ENCODE measurements around the gene SCAMP5. TPM values are rescaled to one million over a fixed set of nuclear protein-coding genes. Genes with fewer than 3 reads are reported as not detected.
A peak's percentile ranks its signal among the peaks of the same experiment; 100 is the strongest.

The SCAMP5 gene
- total RNA-seq, 1 experiment from 2014 or later = 10.7 TPM

DNA sequence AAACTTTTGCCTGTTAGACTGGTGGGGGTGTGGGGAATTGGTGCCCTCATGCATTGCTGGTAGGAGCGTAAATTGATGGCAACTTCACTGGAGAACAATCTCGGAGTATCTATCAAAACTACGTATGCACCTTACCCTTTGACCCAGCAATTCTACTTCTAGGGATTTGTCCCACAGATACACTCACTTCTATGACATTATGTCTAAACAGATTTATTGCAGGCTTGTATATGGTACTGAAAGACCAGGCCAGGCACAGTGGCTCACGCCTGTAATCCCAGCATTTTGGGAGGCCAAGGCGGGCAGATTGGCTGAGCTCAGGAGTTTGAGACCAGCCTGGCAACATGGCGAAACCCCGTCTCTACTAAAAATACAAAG is 58.4 kb downstream of the SCAMP5 start:
- DNase-seq = no peak
- Mint-ChIP-seq H3K4me1 (ENCODE audit: low read depth, unreplicated experiment) (peaks cover 36% of the 10 kb centered on the region), H3K27ac (ENCODE audit: unreplicated experiment) (peak overlapping the region; percentile 6), H3K4me3 (ENCODE audit: low read depth, unreplicated experiment) (no peak overlapping the region), H3K36me3 (ENCODE audit: insufficient read depth, unreplicated experiment) (peaks cover 31% of the 10 kb centered on the region), H3K27me3 (ENCODE audit: unreplicated experiment) (no peaks in the 10 kb centered on the region), H3K9me3 (ENCODE audit: low read depth, unreplicated experiment) (no peaks in the 10 kb centered on the region)
- no TSS peak for BruUV-seq (replicated peaks)
- TF ChIP-seq CTCF (IDR thresholded peaks at IDR 0.05; ENCODE audit: unreplicated experiment) = no peak
- CTCF ChIA-PET = interaction anchor here (0.6 to 2.2 kb wide), 4 partner anchors 10 to 20 kb away, joined by 3 to 8 read pairs (median 4); no protein-coding TSS in a partner anchor
- intact Hi-C loops (cut with micrococcal nuclease; ENCODE audit: unreplicated experiment) = loop anchor here (2.0 kb wide), 1 partner anchor 51 kb away; no protein-coding TSS in a partner anchor

DNA sequence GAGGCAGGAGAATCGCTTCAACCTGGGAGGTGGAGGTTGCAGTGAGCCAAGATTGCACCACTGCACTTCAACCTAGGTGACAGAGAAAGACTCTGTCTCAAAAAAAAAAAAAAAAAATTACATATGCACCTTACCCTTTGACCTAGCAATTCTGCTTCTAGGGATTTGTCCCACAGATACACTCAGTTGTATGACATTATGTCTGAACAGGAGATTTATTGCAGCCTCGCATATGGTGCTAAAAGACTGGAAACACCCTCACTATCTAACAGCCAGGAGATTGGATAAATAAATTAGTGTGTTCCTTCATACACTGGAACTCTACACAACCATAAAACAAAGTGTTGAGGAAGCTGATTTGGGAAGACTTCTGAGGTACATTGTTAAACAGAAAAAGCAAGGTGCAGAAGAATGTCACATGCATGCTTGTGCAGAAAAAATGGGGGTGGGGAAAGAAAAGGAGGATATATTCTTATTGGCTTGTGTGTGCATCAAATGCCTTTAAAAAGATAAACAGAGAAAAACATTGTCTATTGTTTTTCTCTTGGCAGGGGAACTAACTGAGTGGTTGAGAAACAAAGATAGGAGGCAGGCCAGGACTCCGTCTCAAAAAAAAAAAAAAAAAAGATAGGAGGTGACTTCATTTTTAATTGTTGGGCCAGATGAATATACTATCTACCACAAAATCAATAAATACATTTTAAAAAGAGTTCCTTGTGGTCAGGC is 59.0 kb downstream of the SCAMP5 start:
- intact Hi-C loops (cut with micrococcal nuclease; ENCODE audit: unreplicated experiment) = loop anchor here (2.0 kb wide), 1 partner anchor 50 kb away; no protein-coding TSS in a partner anchor
- DNase-seq = no peak
- Mint-ChIP-seq H3K27ac (ENCODE audit: unreplicated experiment) (peak overlapping the region; percentile 6), H3K36me3 (ENCODE audit: insufficient read depth, unreplicated experiment) (peaks cover 31% of the 10 kb centered on the region), H3K9me3 (ENCODE audit: low read depth, unreplicated experiment) (no peaks in the 10 kb centered on the region), H3K4me3 (ENCODE audit: low read depth, unreplicated experiment) (no peak overlapping the region), H3K4me1 (ENCODE audit: low read depth, unreplicated experiment) (peaks cover 37% of the 10 kb centered on the region), H3K27me3 (ENCODE audit: unreplicated experiment) (no peaks in the 10 kb centered on the region)
- CTCF ChIA-PET = interaction anchor here (0.7 to 2.2 kb wide), 3 partner anchors 11 to 20 kb away, joined by 3 to 8 read pairs (median 4); no protein-coding TSS in a partner anchor
- no TSS peak for BruUV-seq (replicated peaks)
- no peak for TF ChIP-seq CTCF (IDR thresholded peaks at IDR 0.05; ENCODE audit: unreplicated experiment)

DNA sequence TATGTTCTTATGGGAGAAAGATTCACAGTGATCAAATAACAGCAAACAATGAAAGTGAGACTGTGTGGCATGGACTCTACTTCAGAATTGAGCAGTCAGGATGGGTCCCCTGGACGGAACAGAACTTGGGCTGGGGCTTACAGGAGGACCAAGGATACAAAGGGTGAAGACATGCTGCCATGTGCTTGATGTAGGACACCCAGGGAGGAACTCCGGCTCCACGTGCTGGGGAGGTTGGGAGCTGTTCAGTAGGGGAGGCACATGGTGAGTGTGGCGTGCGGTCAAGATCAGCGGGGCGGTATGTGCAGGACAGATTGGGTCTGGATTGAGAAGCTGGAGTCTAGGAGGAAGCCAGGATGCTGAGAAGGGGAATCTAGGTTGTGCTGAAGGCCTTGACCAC is 60.7 kb downstream of the SCAMP5 start:
- intact Hi-C loops (cut with micrococcal nuclease; ENCODE audit: unreplicated experiment) = no loop called here
- Mint-ChIP-seq H3K27ac (ENCODE audit: unreplicated experiment) (peak overlapping the region; percentile 43), H3K9me3 (ENCODE audit: low read depth, unreplicated experiment) (no peaks in the 10 kb centered on the region), H3K4me1 (ENCODE audit: low read depth, unreplicated experiment) (peaks cover 40% of the 10 kb centered on the region), H3K36me3 (ENCODE audit: insufficient read depth, unreplicated experiment) (peaks cover 31% of the 10 kb centered on the region), H3K4me3 (ENCODE audit: low read depth, unreplicated experiment) (no peak overlapping the region), H3K27me3 (ENCODE audit: unreplicated experiment) (no peaks in the 10 kb centered on the region)
- CTCF ChIA-PET = interaction anchor here (0.6 to 2.2 kb wide), 2 partner anchors 13 to 187 kb away, joined by 4 to 8 read pairs; no protein-coding TSS in a partner anchor
- no TSS peak for BruUV-seq (replicated peaks)
- no peak for TF ChIP-seq CTCF (IDR thresholded peaks at IDR 0.05; ENCODE audit: unreplicated experiment)
- DNase-seq = no peak

- peak overlapping the region; percentile 5 for H3K4me3 Mint-ChIP-seq (ENCODE audit: low read depth, unreplicated experiment)
Observed at GRCh38 chr15:75058127-75058905, 63.0 kb downstream of the SCAMP5 start.

More at GRCh38 chr15:75058127-75058905, 63.0 kb downstream of the SCAMP5 start:
- intact Hi-C loops (cut with micrococcal nuclease; ENCODE audit: unreplicated experiment) = no loop called here
- no peak for TF ChIP-seq CTCF (IDR thresholded peaks at IDR 0.05; ENCODE audit: unreplicated experiment)
- Mint-ChIP-seq H3K4me1 (ENCODE audit: low read depth, unreplicated experiment) (peaks cover 50% of the 10 kb centered on the region), H3K9me3 (ENCODE audit: low read depth, unreplicated experiment) (no peaks in the 10 kb centered on the region), H3K36me3 (ENCODE audit: insufficient read depth, unreplicated experiment) (peaks cover 34% of the 10 kb centered on the region), H3K27ac (ENCODE audit: unreplicated experiment) (peak overlapping the region; percentile 57), H3K27me3 (ENCODE audit: unreplicated experiment) (no peaks in the 10 kb centered on the region)
- no TSS peak for BruUV-seq (replicated peaks)
- peak; percentile 47 for DNase-seq
- CTCF ChIA-PET = interaction anchor here (0.6 to 1.7 kb wide), 8 partner anchors 8 to 144 kb away, joined by 3 to 16 read pairs (median 4); partner anchors contain the start of gene C15orf39
